ENCODE data around the gene SYF2.

- TF ChIP-seq POLR2A (IDR thresholded peaks at IDR 0.05) (no peak), EP300 (IDR thresholded peaks at IDR 0.05) (no peak)
- TF ChIP-seq, protein P1, sequence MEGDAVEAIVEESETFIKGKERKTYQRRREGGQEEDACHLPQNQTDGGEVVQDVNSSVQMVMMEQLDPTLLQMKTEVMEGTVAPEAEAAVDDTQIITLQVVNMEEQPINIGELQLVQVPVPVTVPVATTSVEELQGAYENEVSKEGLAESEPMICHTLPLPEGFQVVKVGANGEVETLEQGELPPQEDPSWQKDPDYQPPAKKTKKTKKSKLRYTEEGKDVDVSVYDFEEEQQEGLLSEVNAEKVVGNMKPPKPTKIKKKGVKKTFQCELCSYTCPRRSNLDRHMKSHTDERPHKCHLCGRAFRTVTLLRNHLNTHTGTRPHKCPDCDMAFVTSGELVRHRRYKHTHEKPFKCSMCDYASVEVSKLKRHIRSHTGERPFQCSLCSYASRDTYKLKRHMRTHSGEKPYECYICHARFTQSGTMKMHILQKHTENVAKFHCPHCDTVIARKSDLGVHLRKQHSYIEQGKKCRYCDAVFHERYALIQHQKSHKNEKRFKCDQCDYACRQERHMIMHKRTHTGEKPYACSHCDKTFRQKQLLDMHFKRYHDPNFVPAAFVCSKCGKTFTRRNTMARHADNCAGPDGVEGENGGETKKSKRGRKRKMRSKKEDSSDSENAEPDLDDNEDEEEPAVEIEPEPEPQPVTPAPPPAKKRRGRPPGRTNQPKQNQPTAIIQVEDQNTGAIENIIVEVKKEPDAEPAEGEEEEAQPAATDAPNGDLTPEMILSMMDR (IDR thresholded peaks at IDR 0.05): no peak
Measured at GRCh38 chr1:25220666-25221065, 11.6 kb downstream of the SYF2 start.
